Measurements from ENCODE around the gene ZNRF2. TPM values are rescaled to one million over a fixed set of nuclear protein-coding genes. Genes with fewer than 3 reads are reported as not detected.

Gene ZNRF2
- total and polyA plus RNA-seq, 2 of the 4 experiments (the other 2 are of a cell fraction): 0.31 to 0.54 TPM

DNA sequence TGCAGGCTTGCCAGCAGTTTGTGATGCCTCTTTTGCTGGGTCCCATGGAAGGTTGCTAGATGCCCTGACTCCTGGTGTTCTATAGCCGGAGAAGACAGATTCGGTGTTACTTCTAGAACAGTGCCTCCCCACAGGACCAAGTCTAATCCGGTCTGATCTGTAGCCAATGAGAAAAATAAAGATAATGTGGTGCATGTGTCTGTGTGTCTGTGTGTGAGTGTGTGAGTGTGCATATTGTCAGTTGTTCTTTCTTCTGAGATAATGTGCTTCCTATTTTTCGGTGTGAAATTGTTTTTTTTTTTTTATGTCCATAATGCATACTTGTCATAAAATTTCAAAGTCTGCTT lies 29.7 kb upstream of the ZNRF2 start:
- Histone ChIP-seq H3K23ac (ENCODE audit: low read depth, low read length) (no peak overlapping the region), H3K9me1 (ENCODE audit: insufficient read depth, low read length) (no peaks in the 10 kb centered on the region), H2BK20ac (ENCODE audit: low read depth, low read length) (no peak overlapping the region), H2AFZ (replicated peaks; ENCODE audit: low read length, poor library complexity) (no peak overlapping the region), H4K8ac (ENCODE audit: low read depth in 2 of 2, low read length in 2 of 2) (no peak overlapping the region), H3K4me3 (ENCODE audit: insufficient read depth, low read depth, low read length) (no peak overlapping the region), H4K91ac (ENCODE audit: insufficient read depth, low read depth, low read length) (no peak overlapping the region), H3K79me1 (ENCODE audit: low read depth in 1 of 2, low read length in 2 of 2) (no peaks in the 10 kb centered on the region), H3K18ac (ENCODE audit: low read depth, low read length) (no peak overlapping the region), H3K9ac (ENCODE audit: low read depth, low read length) (no peak overlapping the region), H2BK15ac (ENCODE audit: low read depth, low read length) (no peak overlapping the region), H3K4me2 (ENCODE audit: low read depth, low read length) (no peak overlapping the region), H2AK5ac (ENCODE audit: low read depth, low read length) (no peak overlapping the region), H4K5ac (ENCODE audit: low read depth, low read length) (no peak overlapping the region), H3K14ac (replicated peaks; ENCODE audit: low read depth, low read length) (no peak overlapping the region), H2BK5ac (ENCODE audit: low read depth, low read length, poor library complexity, severe bottlenecking) (no peak overlapping the region), H3K27ac (ENCODE audit: insufficient read depth, low read length) (no peak overlapping the region), H2AK9ac (replicated peaks; ENCODE audit: low read depth, low read length, poor library complexity) (no peak overlapping the region), H4K20me1 (ENCODE audit: insufficient read depth, low read length) (no peaks in the 10 kb centered on the region), H3K56ac (ENCODE audit: extremely low read depth, insufficient read depth, low read length) (no peak overlapping the region), H2BK120ac (ENCODE audit: low read depth, low read length) (no peak overlapping the region), H3K9me3 (ENCODE audit: control insufficient read depth, insufficient read depth, low read length) (no peaks in the 10 kb centered on the region), H3K36me3 (ENCODE audit: control insufficient read depth, insufficient read depth, low read length) (no peaks in the 10 kb centered on the region), H3K4me1 (ENCODE audit: control insufficient read depth, insufficient read depth, low read length) (no peaks in the 10 kb centered on the region), H3K27me3 (ENCODE audit: control insufficient read depth, insufficient read depth, low read length) (peaks cover 4% of the 10 kb centered on the region), H3K4ac (ENCODE audit: low read depth, low read length) (no peak overlapping the region)
- in situ Hi-C loops (cut with MboI; ENCODE audit: low sequenced_read_pairs) (no loop called here), dilution Hi-C loops (cut with HindIII; ENCODE audit: low sequenced_read_pairs, unreplicated experiment) (no loop called here), intact Hi-C loops (cut with micrococcal nuclease) (no loop called here)
- WGBS, 2 experiments (ENCODE audit: extremely low coverage in 2 of 2, insufficient read length in 1 of 2): 100% methylated on average over 1 of the region's 4 CpGs; no CpG with 5 or more reads in 1 of the 2 experiments
- BruUV-seq (replicated peaks): no TSS peak
- ATAC-seq (ENCODE audit: low read depth) (no peak), DNase-seq (no peak)
- ChIA-PET CTCF (no interaction called here), POLR2A (ENCODE audit: unreplicated experiment) (no interaction called here)
- TF ChIP-seq, protein P1, sequence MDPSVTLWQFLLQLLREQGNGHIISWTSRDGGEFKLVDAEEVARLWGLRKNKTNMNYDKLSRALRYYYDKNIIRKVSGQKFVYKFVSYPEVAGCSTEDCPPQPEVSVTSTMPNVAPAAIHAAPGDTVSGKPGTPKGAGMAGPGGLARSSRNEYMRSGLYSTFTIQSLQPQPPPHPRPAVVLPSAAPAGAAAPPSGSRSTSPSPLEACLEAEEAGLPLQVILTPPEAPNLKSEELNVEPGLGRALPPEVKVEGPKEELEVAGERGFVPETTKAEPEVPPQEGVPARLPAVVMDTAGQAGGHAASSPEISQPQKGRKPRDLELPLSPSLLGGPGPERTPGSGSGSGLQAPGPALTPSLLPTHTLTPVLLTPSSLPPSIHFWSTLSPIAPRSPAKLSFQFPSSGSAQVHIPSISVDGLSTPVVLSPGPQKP (IDR thresholded peaks at IDR 0.05; ENCODE audit: borderline replicate concordance, low read depth, low read length): no peak
- TF ChIP-seq RAD21 (IDR thresholded peaks at IDR 0.05; ENCODE audit: low read length) (no peak), MAZ (IDR thresholded peaks at IDR 0.05; ENCODE audit: borderline replicate concordance, low read depth, low read length) (no peak), MAFK (IDR thresholded peaks at IDR 0.05; ENCODE audit: low read depth, low read length) (no peak), SMC3 (IDR thresholded peaks at IDR 0.05; ENCODE audit: low read depth, low read length) (no peak), RFX5 (IDR thresholded peaks at IDR 0.05; ENCODE audit: low read depth, low read length) (no peak), FOS (IDR thresholded peaks at IDR 0.05; ENCODE audit: low read depth, low read length) (no peak), MXI1 (IDR thresholded peaks at IDR 0.05; ENCODE audit: borderline replicate concordance, low read depth, low read length) (no peak), POLR2A (IDR thresholded peaks at IDR 0.05; ENCODE audit: low read depth, low read length) (no peak), NFE2L2 (IDR thresholded peaks at IDR 0.05; ENCODE audit: low read depth, low read length) (no peak), RCOR1 (IDR thresholded peaks at IDR 0.05; ENCODE audit: insufficient replicate concordance, low read length) (no peak), BHLHE40 (IDR thresholded peaks at IDR 0.05; ENCODE audit: low read depth, low read length) (no peak), CHD1 (IDR thresholded peaks at IDR 0.05; ENCODE audit: low read depth, low read length) (no peak), CEBPB (IDR thresholded peaks at IDR 0.05; ENCODE audit: low read depth, low read length) (no peak)
- TF ChIP-seq, protein P2, sequence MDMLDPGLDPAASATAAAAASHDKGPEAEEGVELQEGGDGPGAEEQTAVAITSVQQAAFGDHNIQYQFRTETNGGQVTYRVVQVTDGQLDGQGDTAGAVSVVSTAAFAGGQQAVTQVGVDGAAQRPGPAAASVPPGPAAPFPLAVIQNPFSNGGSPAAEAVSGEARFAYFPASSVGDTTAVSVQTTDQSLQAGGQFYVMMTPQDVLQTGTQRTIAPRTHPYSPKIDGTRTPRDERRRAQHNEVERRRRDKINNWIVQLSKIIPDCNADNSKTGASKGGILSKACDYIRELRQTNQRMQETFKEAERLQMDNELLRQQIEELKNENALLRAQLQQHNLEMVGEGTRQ (IDR thresholded peaks at IDR 0.05; ENCODE audit: low read depth, low read length): no peak
- TF ChIP-seq, protein P3, sequence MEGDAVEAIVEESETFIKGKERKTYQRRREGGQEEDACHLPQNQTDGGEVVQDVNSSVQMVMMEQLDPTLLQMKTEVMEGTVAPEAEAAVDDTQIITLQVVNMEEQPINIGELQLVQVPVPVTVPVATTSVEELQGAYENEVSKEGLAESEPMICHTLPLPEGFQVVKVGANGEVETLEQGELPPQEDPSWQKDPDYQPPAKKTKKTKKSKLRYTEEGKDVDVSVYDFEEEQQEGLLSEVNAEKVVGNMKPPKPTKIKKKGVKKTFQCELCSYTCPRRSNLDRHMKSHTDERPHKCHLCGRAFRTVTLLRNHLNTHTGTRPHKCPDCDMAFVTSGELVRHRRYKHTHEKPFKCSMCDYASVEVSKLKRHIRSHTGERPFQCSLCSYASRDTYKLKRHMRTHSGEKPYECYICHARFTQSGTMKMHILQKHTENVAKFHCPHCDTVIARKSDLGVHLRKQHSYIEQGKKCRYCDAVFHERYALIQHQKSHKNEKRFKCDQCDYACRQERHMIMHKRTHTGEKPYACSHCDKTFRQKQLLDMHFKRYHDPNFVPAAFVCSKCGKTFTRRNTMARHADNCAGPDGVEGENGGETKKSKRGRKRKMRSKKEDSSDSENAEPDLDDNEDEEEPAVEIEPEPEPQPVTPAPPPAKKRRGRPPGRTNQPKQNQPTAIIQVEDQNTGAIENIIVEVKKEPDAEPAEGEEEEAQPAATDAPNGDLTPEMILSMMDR (conservative IDR thresholded peaks at IDR 0.05; ENCODE audit: low read depth, low read length): no peak

All from IMR-90 (cell line).